Left renal cortex interstitium (tissue), 4 donors: Measurements from ENCODE around the gene IGF1R. TPM values are rescaled to one million over a fixed set of nuclear protein-coding genes. Genes with fewer than 3 reads are reported as not detected.

Experiments used
- DNase-seq, 4 donors: peaks; one replicate each; pipeline ENCODE4 v3.0.0-alpha.2; 2013; ENCODE audit warnings: low read depth in 4 of 4, low spot score in 2 of 4, missing footprints in 1 of 4
- polyA plus RNA-seq, 4 donors: library from polyadenylated mRNA; unstranded; fragments of 120-200 nt; gene quantifications; one replicate each; pipeline ENCODE4 v1.2.1, GENCODE V29; 2013; ENCODE audit not compliant: insufficient read length in 4 of 4

Gene IGF1R
- polyA plus RNA-seq, 4 donors: 38.3 to 61.2 (median 50.7) TPM

GRCh38 chr15:98896802-98897732 is 248.7 kb downstream of the IGF1R start:
- DNase-seq: no peak

- DNase-seq: no peak
Observed at GRCh38 chr15:98898122-98898521, 249.8 kb downstream of the IGF1R start.

- no peak for DNase-seq
Observed at GRCh38 chr15:98899272-98900021, 251.1 kb downstream of the IGF1R start.

DNA sequence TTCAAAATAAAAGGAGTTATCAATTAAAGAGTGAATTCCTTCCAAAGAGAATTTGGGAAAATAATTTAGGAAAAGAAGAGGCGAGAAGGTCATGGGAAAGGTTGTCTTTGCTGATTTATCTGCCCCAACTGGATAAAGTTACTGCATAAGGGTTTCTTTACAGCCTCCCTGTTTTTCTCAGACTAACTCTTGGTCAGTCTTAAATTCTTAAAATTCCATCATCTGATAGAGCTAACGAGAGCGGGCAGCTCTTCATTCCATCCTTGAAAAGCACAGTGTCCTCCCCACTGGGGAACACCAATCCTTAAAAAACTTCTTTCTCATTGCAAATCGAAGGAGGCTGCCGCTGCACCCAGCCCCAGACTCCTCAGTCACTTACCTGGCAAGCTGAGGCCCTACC is 252.0 kb downstream of the IGF1R start:
- no peak for DNase-seq

GRCh38 chr15:98901434-98902072 is 253.2 kb downstream of the IGF1R start:
- no peak for DNase-seq

DNA sequence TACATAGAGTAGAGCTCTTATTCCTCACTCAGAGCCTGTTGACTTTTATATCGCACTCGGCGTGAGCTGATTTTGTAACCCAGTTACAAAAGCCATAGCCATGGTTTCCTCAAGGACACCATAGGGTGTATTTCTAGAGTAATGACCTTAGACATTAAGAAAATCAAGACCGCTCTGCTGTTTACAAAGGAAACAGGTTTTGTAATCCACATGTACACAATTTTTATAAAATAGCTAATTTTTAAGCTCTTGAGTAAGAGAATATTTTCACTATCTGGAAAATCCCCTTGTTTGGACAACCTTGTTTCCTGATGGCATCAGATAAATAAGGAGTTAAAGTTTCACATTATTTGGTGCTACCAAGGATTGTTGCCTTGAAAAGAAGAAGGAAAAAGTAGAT is 254.6 kb downstream of the IGF1R start:
- DNase-seq: no peak

DNA sequence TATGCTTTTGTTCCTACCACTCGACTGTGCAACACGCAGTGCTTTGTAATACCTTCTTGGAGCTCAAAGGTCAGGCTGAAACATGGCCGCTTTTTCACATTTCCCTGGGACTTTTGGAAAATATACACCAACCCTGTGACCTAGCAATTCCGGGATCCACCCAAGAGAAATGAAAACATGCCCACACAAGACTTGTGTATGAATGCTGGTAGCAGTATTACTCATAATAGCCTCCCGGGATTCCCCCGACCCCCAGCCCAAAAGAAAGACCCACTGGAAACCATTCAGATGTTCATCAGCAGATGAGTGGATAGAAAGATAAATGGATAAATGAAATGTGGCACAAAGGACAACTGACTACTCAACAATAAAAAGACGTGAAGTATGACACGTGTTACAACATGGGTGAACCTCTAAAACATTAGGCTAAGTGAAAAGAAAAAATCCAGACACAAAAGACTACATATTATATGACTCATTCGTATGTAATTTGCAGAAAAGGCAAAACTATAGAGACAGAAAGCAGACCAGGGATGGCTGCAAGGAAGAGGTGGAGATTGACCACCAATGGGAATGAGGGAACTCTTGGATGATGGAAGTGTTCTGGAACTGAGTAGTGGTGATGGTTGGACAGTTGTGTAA is 255.2 kb downstream of the IGF1R start:
- DNase-seq: no peak

- no peak for DNase-seq
Observed at GRCh38 chr15:98904544-98904943, 256.2 kb downstream of the IGF1R start.

DNA sequence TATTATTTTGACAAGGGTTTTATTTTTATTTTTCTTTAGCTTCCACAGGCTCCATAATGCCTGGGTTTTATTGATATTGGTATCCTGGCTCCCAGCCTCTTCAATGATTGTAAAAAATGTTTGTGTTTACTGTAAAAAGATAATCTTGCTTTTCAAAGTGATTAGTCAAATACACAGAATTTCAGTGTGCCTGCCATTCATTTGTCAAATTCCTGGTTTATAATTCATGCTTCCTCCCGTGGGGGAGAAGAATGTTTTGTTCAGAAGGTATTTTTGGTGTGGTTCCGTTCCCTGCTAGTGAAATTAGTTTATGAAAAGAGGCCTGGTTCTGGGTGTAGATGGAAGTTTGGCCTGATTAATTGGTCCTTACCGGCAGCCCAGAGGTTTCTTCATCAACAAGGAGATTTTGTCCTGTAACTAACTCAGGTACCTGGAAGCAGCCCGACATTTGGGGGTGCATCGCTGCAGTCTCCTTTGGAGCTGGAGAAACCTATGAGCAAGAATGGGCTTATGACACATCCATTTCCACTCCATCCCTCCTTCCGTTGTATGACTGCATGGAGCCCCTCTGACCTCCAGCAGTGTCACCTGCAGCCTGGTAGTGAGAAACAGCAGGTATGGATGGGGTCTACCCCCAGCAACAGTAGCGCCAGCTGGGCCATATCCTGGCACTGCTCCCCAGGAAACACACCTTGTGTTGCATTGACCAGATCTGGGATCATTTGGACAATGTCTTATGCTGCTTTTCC is 257.8 kb downstream of the IGF1R start:
- no peak for DNase-seq

DNA sequence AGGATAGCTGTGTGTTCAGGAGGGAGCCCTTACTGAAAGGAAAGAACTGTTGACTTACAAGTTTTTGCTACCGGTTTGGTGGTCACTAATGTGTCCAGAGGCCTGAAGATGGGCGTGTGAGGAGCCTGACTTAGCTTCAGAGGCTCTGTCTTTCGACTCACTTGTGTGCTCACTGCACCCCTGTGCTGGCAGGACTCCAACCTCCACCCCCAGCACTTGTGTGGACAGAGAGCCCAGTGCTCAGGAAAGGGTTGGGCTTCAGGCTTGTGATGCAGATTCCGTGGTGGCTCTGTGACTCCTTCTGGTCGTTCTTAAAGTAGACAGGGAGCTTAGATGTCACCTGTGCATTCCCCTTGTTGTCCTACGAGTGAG is 258.4 kb downstream of the IGF1R start:
- no peak for DNase-seq

GRCh38 chr15:98907927-98908471 is 259.7 kb downstream of the IGF1R start:
- no peak for DNase-seq

GRCh38 chr15:98909968-98910885 is 261.9 kb downstream of the IGF1R start:
- DNase-seq: no peak

DNA sequence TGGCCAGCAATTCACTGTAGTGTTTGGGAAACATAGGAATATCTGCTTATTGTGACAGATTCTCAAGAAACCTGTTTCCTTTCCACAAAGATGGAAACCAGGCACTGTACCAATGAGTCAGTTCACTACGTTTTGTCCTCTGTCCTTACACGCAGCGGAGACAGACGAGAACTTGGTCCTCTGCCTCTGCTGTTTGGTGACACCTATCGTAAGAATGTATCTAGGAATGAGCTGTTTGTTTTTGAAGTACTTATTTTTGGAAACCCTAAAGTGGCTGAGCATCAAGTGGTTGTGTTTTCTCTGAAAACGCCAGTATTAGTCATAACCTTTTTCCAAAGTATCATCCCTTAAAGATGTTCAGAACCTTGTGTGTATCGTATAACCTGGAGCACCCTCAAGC is 266.3 kb downstream of the IGF1R start:
- no peak for DNase-seq

- DNase-seq: no peak
Observed at GRCh38 chr15:98916826-98917225, 268.5 kb downstream of the IGF1R start.

GRCh38 chr15:98917417-98917816 is 269.1 kb downstream of the IGF1R start:
- no peak for DNase-seq

GRCh38 chr15:98920091-98920880 is 271.9 kb downstream of the IGF1R start:
- DNase-seq: no peak

- no peak for DNase-seq
Observed at GRCh38 chr15:98923171-98923570, 274.8 kb downstream of the IGF1R start.

GRCh38 chr15:98923579-98923978 is 275.2 kb downstream of the IGF1R start:
- no peak for DNase-seq
